MM.1S (cell line): ENCODE data around the gene CTNNA3.

Experiments used
- EZH2 ChIP-seq: fragments of 300-600 bp; sonication (generic); optimal IDR thresholded peaks from 2 replicates; pipeline ENCODE3; 2017; ENCODE audit warnings: low read depth, mild to moderate bottlenecking, antibody characterized with exemption, low read length, mixed read lengths
- EZH2phosphoT487 ChIP-seq: fragments of 300-600 bp; sonication (generic); IDR thresholded peaks from 2 replicates; pipeline ENCODE4 v1.6.1; 2018; ENCODE audit warnings: antibody characterized with exemption, low read length

- TF ChIP-seq EZH2 (no peak), EZH2phosphoT487 (no peak)
Observed at GRCh38 chr10:67050415-67050814, 645.6 kb downstream of the CTNNA3 start.
